Breast epithelium (tissue), 3 donors: ENCODE data around the gene AAMP.

Experiments used
- CTCF ChIP-seq, 3 donors: fragments of 450-650 bp; IDR thresholded peaks; one replicate each; pipeline ENCODE4 v1.5.1; 2016 to 2017; ENCODE audit warnings: antibody characterized with exemption in 3 of 3, mild to moderate bottlenecking in 3 of 3, moderate library complexity in 3 of 3
- POLR2A ChIP-seq: fragments of 450-650 bp; IDR thresholded peaks from one replicate; pipeline ENCODE4 v1.6.1; 2016; ENCODE audit warnings: antibody characterized with exemption, mild to moderate bottlenecking, moderate library complexity
- POLR2AphosphoS5 ChIP-seq, 3 donors: sonication (generic); formaldehyde crosslinking; IDR thresholded peaks; one replicate each; pipeline ENCODE4 v1.6.1; 2017; ENCODE audit warnings: antibody characterized with exemption in 3 of 3

DNA sequence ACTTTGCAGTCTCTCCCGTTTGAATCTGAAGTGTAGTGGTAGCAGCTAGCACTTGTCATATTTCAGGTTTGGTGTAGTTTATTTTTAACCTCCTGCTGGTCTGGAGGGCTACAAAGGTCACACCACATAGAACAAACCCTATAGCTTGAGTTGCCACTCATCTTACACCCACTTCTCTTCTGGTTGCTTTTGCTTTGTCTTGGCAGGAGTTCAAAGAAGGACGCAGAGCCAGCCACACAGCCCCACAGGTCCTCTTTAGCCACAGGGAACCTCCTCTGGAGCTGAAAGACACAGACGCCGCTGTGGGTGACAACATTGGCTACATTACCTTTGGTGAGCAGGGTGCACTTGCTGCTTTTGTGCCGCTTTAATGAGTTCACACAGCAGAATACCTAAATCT lies 24.7 kb downstream of the AAMP start:
- TF ChIP-seq CTCF (IDR thresholded peaks at IDR 0.05) (no peak), POLR2AphosphoS5 (IDR thresholded peaks at IDR 0.05) (no peak), POLR2A (no peak)
